GM10248 (cell line): ENCODE results near the gene PLA2G4E.

Source experiments
- CTCF ChIA-PET: fragments of 300-600 bp; sonication (Branson Sonifier 250); formaldehyde crosslinking; extraction: SDS; loops from one replicate; lab custom pipeline; 2021; ENCODE audit warnings: antibody characterized with exemption; lab: Yijun Ruan, JAX
- POLR2A ChIA-PET: fragments of 350-650 bp; sonication (Branson Sonifier 250); formaldehyde crosslinking; extraction: SDS; loops from one replicate; lab custom pipeline; 2020; ENCODE audit warnings: antibody characterized with exemption; lab: Yijun Ruan, JAX
- DNase-seq: peaks from one replicate; pipeline ENCODE4 v3.0.0; 2012; ENCODE audit errors: extremely low spot score
- TF ChIP-seq, protein P1 (sequence below): IDR thresholded peaks from 2 replicates; pipeline ENCODE4 v1.5.1; 2012; ENCODE audit warnings: mild to moderate bottlenecking, low read depth; ENCODE audit errors: extremely low read depth, missing control alignments, control extremely low read depth

Gene PLA2G4E

DNA sequence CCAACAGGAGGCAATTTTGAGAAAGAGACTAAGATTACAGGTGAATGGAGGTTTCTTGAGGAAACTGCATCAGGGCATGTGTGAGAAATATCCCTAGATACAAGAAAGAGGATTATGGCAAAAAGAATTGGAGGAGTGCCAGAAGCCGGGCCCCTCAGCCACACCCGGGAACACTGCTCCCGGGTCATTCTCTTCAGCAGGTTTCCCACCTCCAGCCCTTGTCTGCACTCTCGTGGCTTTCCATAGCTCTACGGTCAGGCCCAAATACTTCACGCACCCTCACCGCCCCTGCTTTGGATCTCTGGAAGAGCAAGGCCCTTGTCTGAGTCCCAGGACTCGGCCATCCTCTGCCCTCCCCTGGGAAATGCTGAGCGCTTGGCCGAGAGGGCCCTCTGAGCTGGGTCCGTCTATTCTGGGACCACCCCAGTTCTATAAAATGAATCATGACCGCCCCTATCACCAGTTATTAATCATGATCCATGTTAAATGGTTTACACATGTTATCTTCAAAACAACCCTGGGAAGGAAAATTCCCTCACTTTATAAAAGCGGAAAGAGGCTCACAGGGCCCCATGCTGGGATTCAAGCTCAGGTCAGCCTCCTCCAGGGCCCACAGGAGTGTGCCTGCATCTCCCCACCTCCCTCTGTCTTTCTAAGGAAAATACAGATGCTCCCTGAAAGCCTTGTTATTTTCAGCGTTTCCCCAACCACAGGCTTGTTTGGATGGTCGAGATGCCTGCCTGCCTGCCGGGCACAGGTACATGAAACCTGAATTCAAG lies 88.1 kb downstream of the PLA2G4E start:
- no peak for DNase-seq
- ChIA-PET POLR2A (no interaction called here), CTCF (interaction anchor here (1.0 to 2.1 kb wide), 8 partner anchors 12 to 160 kb away, joined by 3 to 8 read pairs (median 4); no protein-coding TSS in a partner anchor)
- TF ChIP-seq, protein P1, sequence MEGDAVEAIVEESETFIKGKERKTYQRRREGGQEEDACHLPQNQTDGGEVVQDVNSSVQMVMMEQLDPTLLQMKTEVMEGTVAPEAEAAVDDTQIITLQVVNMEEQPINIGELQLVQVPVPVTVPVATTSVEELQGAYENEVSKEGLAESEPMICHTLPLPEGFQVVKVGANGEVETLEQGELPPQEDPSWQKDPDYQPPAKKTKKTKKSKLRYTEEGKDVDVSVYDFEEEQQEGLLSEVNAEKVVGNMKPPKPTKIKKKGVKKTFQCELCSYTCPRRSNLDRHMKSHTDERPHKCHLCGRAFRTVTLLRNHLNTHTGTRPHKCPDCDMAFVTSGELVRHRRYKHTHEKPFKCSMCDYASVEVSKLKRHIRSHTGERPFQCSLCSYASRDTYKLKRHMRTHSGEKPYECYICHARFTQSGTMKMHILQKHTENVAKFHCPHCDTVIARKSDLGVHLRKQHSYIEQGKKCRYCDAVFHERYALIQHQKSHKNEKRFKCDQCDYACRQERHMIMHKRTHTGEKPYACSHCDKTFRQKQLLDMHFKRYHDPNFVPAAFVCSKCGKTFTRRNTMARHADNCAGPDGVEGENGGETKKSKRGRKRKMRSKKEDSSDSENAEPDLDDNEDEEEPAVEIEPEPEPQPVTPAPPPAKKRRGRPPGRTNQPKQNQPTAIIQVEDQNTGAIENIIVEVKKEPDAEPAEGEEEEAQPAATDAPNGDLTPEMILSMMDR = no peak

- CTCF ChIA-PET = interaction anchor here (1.2 to 2.1 kb wide), 5 partner anchors 21 to 125 kb away, joined by 4 to 8 read pairs (median 5); no protein-coding TSS in a partner anchor
- POLR2A ChIA-PET = interaction anchor here (0.6 kb wide), 2 partner anchors 39 to 201 kb away, joined by 3 read pairs; no protein-coding TSS in a partner anchor
- DNase-seq = no peak
- TF ChIP-seq, protein P1 = no peak
Measured at GRCh38 chr15:41932101-41932500, 88.7 kb downstream of the PLA2G4E start.
